HG03066 (cell line): ENCODE measurements around the gene THAP3.

Experiments used
- ATAC-seq: cut with Tn5 transposase; IDR thresholded peaks from one replicate; pipeline ENCODE4 v1.9.1; 2021; ENCODE audit warnings: low read depth; ENCODE audit not compliant: unreplicated experiment

The THAP3 gene

GRCh38 chr1:6624710-6625583 is at the start of gene THAP3:
THAP3 (plus strand) TSS chr1:6624868; CDS start chr1:6625219, 351 bp downstream.
- ATAC-seq, result peak; percentile 84

- no peak for ATAC-seq
These were observed 46.7 kb upstream of the THAP3 start for GRCh38 chr1:6577831-6578525.

- ATAC-seq, result no peak
These were observed 45.9 kb upstream of the THAP3 start for GRCh38 chr1:6578624-6579373.

- ATAC-seq, result peak; percentile 87
These were observed 45.1 kb upstream of the THAP3 start, which contains the start of gene ZBTB48 for GRCh38 chr1:6579374-6580118. ZBTB48 (plus strand) TSS chr1:6579994; CDS start chr1:6580610, 616 bp downstream.

- ATAC-seq, result no peak
These were observed 44.5 kb upstream of the THAP3 start for GRCh38 chr1:6580119-6580592.

- no peak for ATAC-seq
These were observed 43.9 kb upstream of the THAP3 start for GRCh38 chr1:6580593-6581409.

- ATAC-seq, result no peak
These were observed 42.9 kb upstream of the THAP3 start for GRCh38 chr1:6581561-6582305.

GRCh38 chr1:6582370-6582769 is 42.3 kb upstream of the THAP3 start:
- no peak for ATAC-seq

GRCh38 chr1:6584126-6585080 is 40.3 kb upstream of the THAP3 start:
- no peak for ATAC-seq

- ATAC-seq, result no peak
These were observed 39.5 kb upstream of the THAP3 start for GRCh38 chr1:6585081-6585722.

- no peak for ATAC-seq
These were observed 38.8 kb upstream of the THAP3 start for GRCh38 chr1:6585841-6586240.

GRCh38 chr1:6586404-6586816 is 38.3 kb upstream of the THAP3 start:
- no peak for ATAC-seq

GRCh38 chr1:6587261-6588005 is 37.2 kb upstream of the THAP3 start:
- ATAC-seq, result no peak

- ATAC-seq, result no peak
These were observed 36.4 kb upstream of the THAP3 start for GRCh38 chr1:6588128-6588892.

GRCh38 chr1:6588893-6589520 is 35.7 kb upstream of the THAP3 start:
- ATAC-seq, result no peak
